SW480 (cell line): Measurements from ENCODE around the gene RBM12.

Experiments
- DNase-seq: peaks from one replicate; pipeline ENCODE4 v3.0.0-alpha.2; 2016; ENCODE audit warnings: low spot score

Gene RBM12

GRCh38 chr20:35653893-35654292, 10.8 kb downstream of the RBM12 start:
- DNase-seq: no peak

DNA sequence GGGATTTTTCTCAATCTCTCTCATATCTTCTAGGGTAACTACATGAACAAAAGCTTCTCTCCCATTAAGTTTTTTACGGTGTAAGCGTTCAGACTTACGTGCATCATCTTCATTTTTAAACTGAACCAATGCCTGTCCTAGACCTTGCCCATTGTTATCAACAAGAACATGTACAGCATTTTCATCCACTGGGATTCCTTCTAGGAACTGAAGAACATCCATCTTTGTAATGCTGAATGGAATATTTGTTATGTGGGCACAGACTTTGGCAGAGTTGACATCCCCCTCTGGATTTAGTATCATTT, 11.3 kb downstream of the RBM12 start:
- DNase-seq: no peak

- no peak for DNase-seq
Measured at GRCh38 chr20:35652641-35653429, 11.9 kb downstream of the RBM12 start.

DNA sequence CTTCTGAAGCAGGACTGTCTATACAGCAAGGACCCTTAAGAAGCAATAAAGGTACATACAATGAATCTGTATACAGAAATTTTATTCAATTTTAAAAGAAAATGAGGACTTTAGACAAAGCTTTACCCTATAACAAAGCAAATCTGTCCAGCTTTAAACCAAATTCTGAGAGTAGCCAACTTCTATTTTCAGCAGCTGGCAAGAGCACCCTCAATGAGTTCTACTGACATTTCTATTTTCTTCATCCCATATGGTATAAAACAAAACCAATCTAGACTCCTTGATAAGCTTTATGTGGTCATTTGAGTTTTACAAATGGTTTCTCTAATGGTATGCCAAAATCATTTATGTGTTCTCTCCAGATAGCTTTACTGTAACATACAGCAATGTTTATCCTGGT, 12.7 kb downstream of the RBM12 start:
- no peak for DNase-seq

GRCh38 chr20:35650632-35651031, 14.1 kb downstream of the RBM12 start:
- DNase-seq: no peak

- no peak for DNase-seq
Measured at GRCh38 chr20:35648836-35649235, 15.9 kb downstream of the RBM12 start.

- DNase-seq: no peak
Measured at GRCh38 chr20:35644806-35645205, 19.9 kb downstream of the RBM12 start.

DNA sequence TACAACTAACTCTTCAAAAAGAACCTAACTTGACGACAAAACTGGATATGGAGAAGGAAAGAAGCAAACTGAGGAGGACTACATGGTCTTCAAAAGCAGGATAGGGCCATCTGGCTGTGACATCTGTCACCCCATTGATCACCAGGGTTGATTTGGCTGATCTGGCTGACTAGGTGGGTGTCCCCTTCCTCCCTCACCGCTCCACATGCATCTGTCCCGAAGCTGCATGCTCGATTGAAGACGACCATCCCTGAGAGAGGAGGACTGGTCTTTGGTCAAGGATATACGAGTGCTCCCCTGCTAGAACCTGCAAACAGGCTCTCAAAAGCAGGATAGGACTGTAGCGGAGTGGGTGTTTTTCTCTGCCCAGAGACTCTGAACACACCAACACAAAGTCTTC, 21.7 kb downstream of the RBM12 start:
- DNase-seq: no peak

DNA sequence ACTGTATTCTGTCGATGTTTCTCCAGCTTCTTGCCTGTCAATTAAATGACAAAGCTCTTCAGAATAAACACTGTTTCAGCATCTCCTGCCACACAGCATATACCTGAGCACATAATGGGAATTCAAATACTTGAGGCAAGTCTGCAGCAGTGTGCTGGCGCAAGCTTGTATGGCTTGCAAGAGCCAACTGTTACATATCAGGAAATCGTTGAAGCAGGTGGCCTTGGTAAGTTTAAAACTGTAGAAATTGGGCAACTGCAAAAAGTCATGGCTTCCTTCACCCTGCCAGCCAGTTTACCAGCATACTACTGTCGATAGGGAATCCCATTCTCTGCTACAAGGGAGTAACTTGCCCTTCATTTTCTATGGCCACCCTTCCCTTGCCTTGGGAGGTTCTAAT, 23.0 kb downstream of the RBM12 start:
- DNase-seq: no peak

DNA sequence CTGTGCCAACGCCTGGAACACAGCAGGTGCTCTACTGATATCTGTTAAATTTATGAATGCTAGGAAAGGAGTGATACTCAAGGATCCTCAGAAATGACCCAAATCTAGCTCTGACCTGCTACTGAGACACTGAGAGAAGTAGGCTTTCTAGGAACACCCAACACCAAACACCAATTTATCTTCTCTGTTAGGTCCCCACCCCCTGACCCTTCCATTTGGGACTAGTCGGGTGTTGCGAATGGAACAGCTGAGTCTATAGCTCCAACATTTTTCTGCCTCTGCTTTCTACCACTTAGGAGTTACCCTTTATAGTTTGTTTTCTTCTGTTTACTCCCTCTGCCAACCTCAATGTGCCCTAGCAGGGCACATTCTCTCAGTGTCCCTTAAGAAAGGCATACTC, 24.0 kb downstream of the RBM12 start:
- no peak for DNase-seq

DNA sequence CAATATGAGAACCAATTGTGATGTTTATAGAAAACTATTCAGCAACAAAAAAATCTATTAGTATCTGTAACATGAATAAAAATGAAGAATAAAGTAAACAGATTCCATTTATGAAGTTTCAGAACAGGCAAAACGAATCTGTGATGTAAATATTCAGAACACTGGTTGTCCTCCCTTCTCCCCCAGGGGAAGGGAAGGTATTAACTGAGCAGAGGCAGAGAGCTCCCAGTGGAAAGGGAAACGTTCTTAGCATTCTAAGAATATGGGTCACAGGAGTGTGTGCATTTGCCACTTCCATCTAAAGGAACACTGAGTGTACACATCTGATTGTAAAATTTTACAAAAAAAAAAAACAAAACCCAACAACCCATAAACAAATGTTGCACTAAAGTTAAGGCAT, 25.9 kb downstream of the RBM12 start:
- no peak for DNase-seq

DNA sequence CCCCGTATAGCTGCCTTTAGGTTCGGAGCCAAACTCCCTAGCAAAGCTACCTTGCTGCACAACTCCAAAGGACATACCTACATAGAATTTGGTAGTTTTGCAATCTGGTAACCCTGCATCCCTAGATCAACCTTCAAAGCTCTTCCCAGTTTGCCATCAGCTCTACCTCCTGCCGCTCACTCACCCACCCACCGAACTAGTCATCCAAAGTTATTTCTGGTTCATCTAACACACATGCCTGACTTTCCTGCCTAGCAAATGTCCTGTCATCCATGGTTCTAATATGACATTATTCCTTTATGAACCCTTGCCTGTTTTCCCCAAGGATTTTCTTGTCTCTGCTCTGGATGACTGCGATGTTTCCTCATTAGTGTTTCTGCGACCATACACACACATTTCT, 27.4 kb downstream of the RBM12 start:
- no peak for DNase-seq

DNA sequence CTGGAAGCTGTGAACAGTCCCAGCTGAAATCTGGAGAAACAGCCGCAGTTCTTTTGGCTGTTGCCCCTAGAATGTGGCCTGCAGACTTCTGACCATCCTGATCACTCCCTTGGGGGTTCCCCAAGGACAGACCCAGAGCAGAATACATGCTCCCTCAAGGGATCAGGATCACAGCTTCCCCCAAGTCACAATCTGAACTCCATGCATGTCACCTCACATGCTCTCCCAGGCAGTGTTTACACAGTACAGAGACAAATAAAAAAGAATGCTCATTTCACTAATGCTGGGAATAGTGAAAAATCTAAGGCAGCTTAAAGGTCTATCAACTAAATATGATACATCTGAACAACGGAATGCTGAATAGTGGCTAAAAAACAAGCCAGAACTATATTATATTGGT, 28.6 kb downstream of the RBM12 start:
- DNase-seq: no peak

GRCh38 chr20:35635652-35636051, 29.0 kb downstream of the RBM12 start:
- DNase-seq: no peak

DNA sequence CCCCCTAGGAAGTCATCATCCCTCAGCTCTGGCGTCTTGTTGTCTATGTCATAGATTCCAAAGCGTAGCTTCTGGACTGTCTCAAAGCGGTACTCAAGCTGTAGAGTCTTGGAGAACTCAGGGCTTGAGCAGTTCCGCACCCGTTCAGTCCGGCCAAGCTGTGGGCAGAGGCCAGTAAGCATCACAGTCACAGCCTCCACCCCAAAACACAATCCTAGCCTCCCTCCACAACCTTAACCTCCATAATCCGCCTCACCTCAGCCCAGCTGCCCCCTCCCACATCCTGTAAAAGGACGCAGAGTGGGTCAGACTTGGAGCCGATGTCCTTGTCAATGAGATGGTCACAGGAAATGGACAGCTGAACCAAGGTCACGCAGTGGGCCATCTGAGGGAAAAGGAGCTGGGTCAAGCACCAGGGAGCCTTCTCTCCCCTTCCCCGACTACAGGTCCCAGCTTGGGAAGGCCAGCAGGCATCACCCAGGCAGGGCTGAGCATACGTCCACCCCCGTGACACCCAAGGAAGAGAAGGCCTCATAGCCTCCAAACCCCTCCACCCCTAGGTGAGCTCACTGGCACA, 32.1 kb downstream of the RBM12 start:
- no peak for DNase-seq

GRCh38 chr20:35630636-35631035, 34.1 kb downstream of the RBM12 start:
- DNase-seq: no peak

- DNase-seq: no peak
Measured at GRCh38 chr20:35629427-35630145, 35.1 kb downstream of the RBM12 start.

DNA sequence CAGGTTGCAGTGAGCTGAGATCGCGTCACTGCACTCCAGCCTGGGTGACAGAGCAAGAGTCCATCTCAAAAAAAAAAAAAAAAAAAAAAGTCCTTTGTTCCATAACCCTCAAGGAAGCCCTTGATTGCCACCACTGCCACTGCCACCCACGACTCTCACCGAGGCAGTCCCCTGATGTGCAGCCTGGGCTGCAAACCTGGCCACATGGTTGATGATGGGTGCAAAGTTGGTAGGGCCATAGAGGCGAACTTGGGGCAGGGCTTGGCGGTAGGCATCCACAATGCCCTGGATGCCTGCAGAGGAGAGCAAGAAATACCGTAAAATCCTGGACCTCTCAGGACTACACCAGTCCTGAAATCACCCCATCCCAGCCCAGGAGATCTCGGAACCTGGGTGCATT, 37.6 kb downstream of the RBM12 start:
- no peak for DNase-seq

DNA sequence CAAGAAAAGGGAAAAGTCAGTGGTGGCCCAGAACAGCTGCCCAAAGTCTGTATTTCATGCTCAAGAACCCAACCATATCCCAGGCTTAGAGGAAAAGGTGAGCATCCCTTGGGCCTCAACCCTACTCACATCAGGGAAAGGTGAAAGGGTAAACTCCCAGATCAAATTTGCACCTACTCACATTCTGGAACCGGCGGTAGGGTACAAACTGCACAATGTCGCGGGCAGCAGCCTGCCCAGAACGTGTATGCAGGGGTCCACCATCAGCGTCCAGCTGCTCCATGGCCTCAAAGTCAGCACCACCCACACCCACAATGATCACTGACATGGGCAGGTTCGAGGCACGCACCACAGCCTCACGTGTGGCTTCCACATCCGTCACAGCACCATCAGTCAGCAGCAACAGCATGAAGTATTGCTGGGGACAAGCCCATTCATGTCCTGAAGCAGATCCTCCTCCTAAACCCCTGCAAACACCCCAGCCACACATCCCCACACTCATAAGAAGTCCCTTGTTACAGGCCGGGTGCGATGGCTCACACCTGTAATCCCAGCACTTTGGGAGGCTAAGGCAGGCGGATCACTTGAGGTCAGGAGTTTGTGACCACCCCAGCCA, 38.2 kb downstream of the RBM12 start:
- DNase-seq: no peak

GRCh38 chr20:35625584-35626385, 38.9 kb downstream of the RBM12 start:
- DNase-seq: no peak

- no peak for DNase-seq
Measured at GRCh38 chr20:35621560-35621946, 43.1 kb downstream of the RBM12 start.

DNA sequence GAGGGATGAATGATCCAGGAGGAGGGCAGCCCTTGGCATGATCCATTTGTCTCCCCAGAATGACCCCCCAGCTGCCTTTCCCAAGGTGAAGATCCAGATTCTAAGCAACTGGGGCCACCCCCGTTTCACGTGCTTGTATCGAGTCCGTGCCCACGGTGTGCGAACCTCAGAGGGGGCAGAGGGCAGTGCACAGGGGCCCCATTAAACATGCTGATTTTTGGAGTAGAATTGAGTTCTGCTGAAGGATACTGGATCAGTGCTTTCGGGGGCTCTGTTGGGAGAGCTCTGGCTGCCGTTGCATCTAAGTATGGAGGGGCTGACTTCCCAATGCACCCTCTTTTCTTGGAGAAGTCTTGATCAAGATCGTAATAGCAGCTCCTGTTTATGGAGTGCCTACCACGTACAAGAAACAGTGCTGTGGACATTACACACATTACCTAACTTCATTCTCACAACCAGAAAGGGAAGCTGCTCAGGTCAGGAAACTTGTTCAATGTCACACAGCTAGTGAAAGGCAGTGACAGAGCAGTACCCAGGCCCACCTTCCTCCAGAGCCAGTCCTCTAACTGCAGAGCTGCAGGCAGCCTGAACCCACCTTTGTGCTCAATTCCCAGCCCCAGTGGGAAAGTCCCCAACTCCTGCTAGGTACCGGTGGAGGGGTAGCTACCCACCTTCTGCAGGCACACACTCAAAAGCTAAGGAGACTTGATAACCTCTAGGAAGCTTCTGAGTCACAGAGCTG, 43.7 kb downstream of the RBM12 start:
- DNase-seq: no peak
